ENCODE measurements around the gene CNTN5.

GRCh38 chr11:99234534-99234933 is 213.8 kb downstream of the CNTN5 start:
- TF ChIP-seq CTCF (conservative IDR thresholded peaks at IDR 0.05 in 1 of 2, IDR thresholded peaks at IDR 0.05 in 1 of 2; ENCODE audit: low read depth in 1 of 2, low read length in 2 of 2) (no peak), EZH2 (IDR thresholded peaks at IDR 0.05; ENCODE audit: low read length, missing control alignments) (no peak)
